Mesothelial cell of epicardium (in vitro differentiated cells): Measurements from ENCODE around the gene FIGN. TPM values are rescaled to one million over a fixed set of nuclear protein-coding genes. Genes with fewer than 3 reads are reported as not detected.

Source experiments
- DNase-seq, 2 experiments: peaks; one replicate each; pipeline ENCODE4 v3.0.0; 2021; ENCODE audit warnings: low spot score in 2 of 2; ENCODE audit not compliant: unreplicated experiment in 2 of 2
- H3K27ac Mint-ChIP-seq: 2 replicates; pipeline ENCODE4 v1.8.0; 2021; ENCODE audit warnings: mixed read lengths
- H3K27me3 Mint-ChIP-seq: 2 replicates; pipeline ENCODE4 v1.8.0; 2021; ENCODE audit warnings: low read depth, mixed read lengths
- H3K36me3 Mint-ChIP-seq: 2 replicates; pipeline ENCODE4 v1.8.0; 2021; ENCODE audit warnings: mixed read lengths
- H3K4me1 Mint-ChIP-seq: 2 replicates; pipeline ENCODE4 v1.8.0; 2021; ENCODE audit warnings: mixed read lengths
- H3K4me3 Mint-ChIP-seq: 2 replicates; pipeline ENCODE4 v1.8.0; 2021; ENCODE audit warnings: mild to moderate bottlenecking, moderate library complexity, mixed read lengths
- H3K9me3 Mint-ChIP-seq: 2 replicates; pipeline ENCODE4 v1.8.0; 2021; ENCODE audit warnings: mixed read lengths
- total RNA-seq: library from RNA; stranded (reverse); gene quantifications from 3 replicates; pipeline ENCODE4 v1.2.1, GENCODE V29; 2021
- TF ChIP-seq, protein P1 (sequence below): fragments of 200-600 bp; sonication (generic); IDR thresholded peaks from one replicate; pipeline ENCODE4 v1.5.0; 2021; ENCODE audit warnings: antibody characterized with exemption; ENCODE audit not compliant: unreplicated experiment

FIGN gene
- total RNA-seq, 1 donor from 2014 or later = 11.5 TPM

GRCh38 chr2:163641986-163642385 is 93.8 kb downstream of the FIGN start:
- TF ChIP-seq, protein P1, sequence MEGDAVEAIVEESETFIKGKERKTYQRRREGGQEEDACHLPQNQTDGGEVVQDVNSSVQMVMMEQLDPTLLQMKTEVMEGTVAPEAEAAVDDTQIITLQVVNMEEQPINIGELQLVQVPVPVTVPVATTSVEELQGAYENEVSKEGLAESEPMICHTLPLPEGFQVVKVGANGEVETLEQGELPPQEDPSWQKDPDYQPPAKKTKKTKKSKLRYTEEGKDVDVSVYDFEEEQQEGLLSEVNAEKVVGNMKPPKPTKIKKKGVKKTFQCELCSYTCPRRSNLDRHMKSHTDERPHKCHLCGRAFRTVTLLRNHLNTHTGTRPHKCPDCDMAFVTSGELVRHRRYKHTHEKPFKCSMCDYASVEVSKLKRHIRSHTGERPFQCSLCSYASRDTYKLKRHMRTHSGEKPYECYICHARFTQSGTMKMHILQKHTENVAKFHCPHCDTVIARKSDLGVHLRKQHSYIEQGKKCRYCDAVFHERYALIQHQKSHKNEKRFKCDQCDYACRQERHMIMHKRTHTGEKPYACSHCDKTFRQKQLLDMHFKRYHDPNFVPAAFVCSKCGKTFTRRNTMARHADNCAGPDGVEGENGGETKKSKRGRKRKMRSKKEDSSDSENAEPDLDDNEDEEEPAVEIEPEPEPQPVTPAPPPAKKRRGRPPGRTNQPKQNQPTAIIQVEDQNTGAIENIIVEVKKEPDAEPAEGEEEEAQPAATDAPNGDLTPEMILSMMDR = no peak
- Mint-ChIP-seq H3K4me1 (peaks cover 10% of the 10 kb centered on the region), H3K27ac (no peak overlapping the region), H3K9me3 (no peaks in the 10 kb centered on the region), H3K27me3 (no peaks in the 10 kb centered on the region), H3K36me3 (no peaks in the 10 kb centered on the region), H3K4me3 (no peak overlapping the region)
- DNase-seq = no peak

DNA sequence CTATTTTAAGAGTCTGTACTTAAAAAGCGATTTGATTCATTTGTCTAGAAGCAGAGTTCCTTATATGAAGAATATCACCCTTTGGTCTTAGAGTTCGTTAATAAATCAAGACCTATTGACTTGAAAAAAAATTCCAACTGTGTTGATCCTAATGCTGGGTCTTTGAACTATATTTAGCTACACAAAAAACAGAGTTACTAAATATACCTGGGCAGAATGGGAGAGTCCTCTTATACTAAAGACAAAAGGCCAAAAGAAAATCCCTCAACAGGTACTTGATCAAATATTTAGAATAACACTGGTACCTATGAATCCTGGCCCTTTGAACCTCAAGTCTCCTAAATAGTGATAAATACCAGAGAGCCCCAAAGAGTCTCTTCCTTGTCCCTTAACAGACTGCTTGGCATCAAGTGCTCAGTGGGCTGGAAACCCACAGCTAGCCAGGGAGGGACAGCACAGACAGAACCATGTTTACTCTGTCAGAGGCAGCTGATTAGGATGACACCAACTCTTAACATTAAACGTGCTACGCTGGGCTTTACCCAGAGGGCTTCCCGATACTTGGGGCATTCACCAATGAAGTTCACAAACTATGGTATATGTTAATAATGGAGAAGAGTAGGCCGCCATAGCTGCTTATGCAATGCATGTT is 95.1 kb downstream of the FIGN start:
- DNase-seq = no peak
- Mint-ChIP-seq H3K9me3 (no peaks in the 10 kb centered on the region), H3K27me3 (no peaks in the 10 kb centered on the region), H3K4me1 (peaks cover 3% of the 10 kb centered on the region), H3K27ac (no peak overlapping the region), H3K4me3 (no peak overlapping the region), H3K36me3 (no peaks in the 10 kb centered on the region)
- TF ChIP-seq, protein P1 = no peak

GRCh38 chr2:163637871-163638270 is 97.9 kb downstream of the FIGN start:
- Mint-ChIP-seq H3K27me3 (no peaks in the 10 kb centered on the region), H3K4me3 (no peak overlapping the region), H3K9me3 (no peaks in the 10 kb centered on the region), H3K36me3 (no peaks in the 10 kb centered on the region), H3K27ac (no peak overlapping the region), H3K4me1 (peaks cover 3% of the 10 kb centered on the region)
- TF ChIP-seq, protein P1 = no peak
- no peak for DNase-seq

- Mint-ChIP-seq H3K27ac (no peak overlapping the region), H3K4me3 (no peak overlapping the region), H3K27me3 (no peaks in the 10 kb centered on the region), H3K9me3 (peaks cover 10% of the 10 kb centered on the region), H3K36me3 (no peaks in the 10 kb centered on the region), H3K4me1 (peaks cover 3% of the 10 kb centered on the region)
- no peak for DNase-seq
- TF ChIP-seq, protein P1 = no peak
Measured at GRCh38 chr2:163633291-163633690, 102.5 kb downstream of the FIGN start.

DNA sequence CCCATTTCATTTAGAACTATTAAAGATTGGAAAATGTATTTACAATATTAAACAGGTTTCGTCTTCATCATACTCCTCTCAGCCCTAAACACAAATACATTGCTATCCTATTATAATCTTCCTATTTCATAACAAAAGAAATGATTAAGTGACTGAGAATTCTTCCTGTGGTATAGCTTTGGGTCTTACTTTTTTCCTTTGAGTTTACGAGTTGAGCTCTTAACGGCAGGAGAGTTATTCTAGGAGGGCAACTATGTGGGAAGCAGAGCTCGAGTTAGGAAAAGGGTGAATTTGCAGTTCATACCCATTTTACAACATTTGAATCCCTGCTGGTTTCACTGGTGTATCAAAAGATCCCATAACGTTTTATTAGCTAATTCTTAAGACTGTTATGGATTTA is 105.0 kb downstream of the FIGN start:
- no peak overlapping the region for H3K27ac Mint-ChIP-seq
- no peak overlapping the region for H3K4me3 Mint-ChIP-seq

More for the DNA sequence above, 105.0 kb downstream of the FIGN start:
- Mint-ChIP-seq H3K4me1 (no peaks in the 10 kb centered on the region), H3K36me3 (no peaks in the 10 kb centered on the region), H3K9me3 (peaks cover 10% of the 10 kb centered on the region), H3K27me3 (no peaks in the 10 kb centered on the region)
- no peak for DNase-seq
- TF ChIP-seq, protein P1 = no peak
